Vagina (tissue), 2 donors: ENCODE results near the gene RPTN. TPM values are rescaled to one million over a fixed set of nuclear protein-coding genes. Genes with fewer than 3 reads are reported as not detected.
A peak's percentile ranks its signal among the peaks of the same experiment; 100 is the strongest.

Experiments used
- DNase-seq, 2 donors: peaks; one replicate each; pipeline ENCODE4 v3.0.0-alpha.2; 2017; ENCODE audit errors: extremely low spot score in 2 of 2
- H3K27ac ChIP-seq: fragments of 200-600 bp; sonication (generic); one replicate; pipeline ENCODE4 v1.5.1; 2019
- H3K27me3 ChIP-seq: fragments of 200-600 bp; sonication (generic); one replicate; pipeline ENCODE4 v1.5.1; 2019
- H3K36me3 ChIP-seq, 2 donors: fragments of 200-600 bp; sonication (generic); one replicate each; pipeline ENCODE4 v1.5.1; 2017 to 2019
- H3K4me1 ChIP-seq: fragments of 200-600 bp; sonication (generic); one replicate; pipeline ENCODE4 v1.5.1; 2019
- H3K4me3 ChIP-seq, 2 donors: fragments of 200-600 bp; sonication (generic); 1 replicate in 1 of 2; 2 replicates in 1 of 2; pipeline ENCODE4 v1.5.1; 2016 to 2019
- H3K9me3 ChIP-seq: fragments of 200-600 bp; sonication (generic); one replicate; pipeline ENCODE4 v1.5.1; 2019
- CTCF ChIP-seq, 3 experiments: fragments of 450-650 bp in 2 of 3; fragments of 200-600 bp in 1 of 3; sonication (generic) in 1 of 3; IDR thresholded peaks; one replicate each; pipeline ENCODE4 v1.5.1; 2017 to 2019; ENCODE audit warnings: antibody characterized with exemption in 3 of 3, mild to moderate bottlenecking in 2 of 3, moderate library complexity in 2 of 3
- POLR2A ChIP-seq, 2 donors: fragments of 450-650 bp; IDR thresholded peaks; one replicate each; pipeline ENCODE4 v1.6.1; 2017; ENCODE audit warnings: antibody characterized with exemption in 2 of 2, mild to moderate bottlenecking in 2 of 2, moderate library complexity in 2 of 2
- POLR2AphosphoS5 ChIP-seq, 2 donors: sonication (generic); formaldehyde crosslinking; IDR thresholded peaks; one replicate each; pipeline ENCODE4 v1.9.0; 2017; ENCODE audit warnings: antibody characterized with exemption in 2 of 2, mild to moderate bottlenecking in 2 of 2, low read depth in 1 of 2; ENCODE audit not compliant: insufficient read depth in 1 of 2
- intact Hi-C: fragments of 100-400 bp; cut with DNase I; formaldehyde crosslinking; loops from one replicate; pipeline ENCODE4 v1.15.1; 2023
- total RNA-seq: library from RNA; depleted of rRNA; stranded (reverse); fragments of >200 nt; gene quantifications from one replicate; pipeline ENCODE4 v1.2.3, GENCODE V29; 2016

RPTN gene
- total RNA-seq, 1 donor from 2014 or later = 0.25 TPM

- Histone ChIP-seq H3K27me3 (no peaks in the 10 kb centered on the region), H3K9me3 (no peaks in the 10 kb centered on the region), H3K4me3 (no peak overlapping the region), H3K36me3 (no peaks in the 10 kb centered on the region), H3K4me1 (peaks cover 33% of the 10 kb centered on the region), H3K27ac (peak overlapping the region; percentile 33)
- TF ChIP-seq CTCF (IDR thresholded peaks at IDR 0.05) = no peak
- intact Hi-C loops = loop anchor here (10.0 kb wide), 1 partner anchor 102 kb away; no protein-coding TSS in a partner anchor
- no peak for DNase-seq
Observed at GRCh38 chr1:152166966-152167365, 7.9 kb upstream of the RPTN start.

- Histone ChIP-seq H3K27me3 (no peaks in the 10 kb centered on the region), H3K36me3 (no peaks in the 10 kb centered on the region), H3K4me1 (peaks cover 33% of the 10 kb centered on the region), H3K4me3 (no peak overlapping the region), H3K9me3 (no peaks in the 10 kb centered on the region), H3K27ac (no peak overlapping the region)
- TF ChIP-seq POLR2A (IDR thresholded peaks at IDR 0.05) (no peak), CTCF (IDR thresholded peaks at IDR 0.05) (no peak), POLR2AphosphoS5 (IDR thresholded peaks at IDR 0.05; ENCODE audit: insufficient read depth in 1 of 2, low read depth in 1 of 2) (no peak)
- DNase-seq = no peak
- intact Hi-C loops = loop anchor here (10.0 kb wide), 1 partner anchor 101 kb away; no protein-coding TSS in a partner anchor
Observed at GRCh38 chr1:152165286-152166077, 6.5 kb upstream of the RPTN start.

- Histone ChIP-seq H3K27ac (no peak overlapping the region), H3K36me3 (no peaks in the 10 kb centered on the region), H3K9me3 (no peaks in the 10 kb centered on the region), H3K4me1 (peaks cover 31% of the 10 kb centered on the region), H3K27me3 (no peaks in the 10 kb centered on the region), H3K4me3 (no peak overlapping the region)
- intact Hi-C loops = loop anchor here (10.0 kb wide), 1 partner anchor 100 kb away; no protein-coding TSS in a partner anchor
- no peak for DNase-seq
- TF ChIP-seq CTCF (IDR thresholded peaks at IDR 0.05) (no peak), POLR2A (IDR thresholded peaks at IDR 0.05) (no peak), POLR2AphosphoS5 (IDR thresholded peaks at IDR 0.05; ENCODE audit: insufficient read depth in 1 of 2, low read depth in 1 of 2) (peak in 1 of 2 donors; percentile 16)
Observed at GRCh38 chr1:152164517-152165136, 5.6 kb upstream of the RPTN start.

- Histone ChIP-seq H3K4me3 (no peak overlapping the region), H3K27me3 (no peaks in the 10 kb centered on the region), H3K9me3 (no peaks in the 10 kb centered on the region), H3K27ac (no peak overlapping the region), H3K4me1 (peaks cover 14% of the 10 kb centered on the region), H3K36me3 (no peaks in the 10 kb centered on the region)
- TF ChIP-seq CTCF (IDR thresholded peaks at IDR 0.05) (no peak), POLR2A (IDR thresholded peaks at IDR 0.05) (no peak)
- intact Hi-C loops = loop anchor here (10.0 kb wide), 1 partner anchor 98 kb away; no protein-coding TSS in a partner anchor
- DNase-seq = no peak
Observed at GRCh38 chr1:152162792-152163463, 3.9 kb upstream of the RPTN start.
